ENCODE measurements around the gene TSPAN12.

The TSPAN12 gene

GRCh38 chr7:120741371-120742042 lies 116.4 kb downstream of the TSPAN12 start:
- DNase-seq: no peak

GRCh38 chr7:120740348-120740747 lies 117.6 kb downstream of the TSPAN12 start:
- DNase-seq: no peak

- DNase-seq: no peak
Measured at GRCh38 chr7:120738816-120739215, 119.1 kb downstream of the TSPAN12 start.
